GM23338 (cell line): ENCODE data around the gene BATF3.

Source experiments
- CTCF ChIP-seq, 2 experiments: fragments of 200-600 bp in 1 of 2; sonication (generic) in 1 of 2; conservative IDR thresholded peaks; 2 replicates each; pipeline versions ENCODE4 v1.5.1 to v1.6.1; 2016 to 2017; ENCODE audit warnings: antibody characterized with exemption in 2 of 2, low read depth in 2 of 2, mild to moderate bottlenecking in 2 of 2, moderate library complexity in 1 of 2
- REST ChIP-seq: IDR thresholded peaks from one replicate; pipeline ENCODE4 v1.6.1; 2018; ENCODE audit warnings: antibody characterized with exemption; ENCODE audit not compliant: unreplicated experiment
- TF ChIP-seq, protein P1 (sequence below): IDR thresholded peaks from 2 replicates; pipeline ENCODE4 v1.6.1; 2016; ENCODE audit warnings: antibody characterized with exemption

DNA sequence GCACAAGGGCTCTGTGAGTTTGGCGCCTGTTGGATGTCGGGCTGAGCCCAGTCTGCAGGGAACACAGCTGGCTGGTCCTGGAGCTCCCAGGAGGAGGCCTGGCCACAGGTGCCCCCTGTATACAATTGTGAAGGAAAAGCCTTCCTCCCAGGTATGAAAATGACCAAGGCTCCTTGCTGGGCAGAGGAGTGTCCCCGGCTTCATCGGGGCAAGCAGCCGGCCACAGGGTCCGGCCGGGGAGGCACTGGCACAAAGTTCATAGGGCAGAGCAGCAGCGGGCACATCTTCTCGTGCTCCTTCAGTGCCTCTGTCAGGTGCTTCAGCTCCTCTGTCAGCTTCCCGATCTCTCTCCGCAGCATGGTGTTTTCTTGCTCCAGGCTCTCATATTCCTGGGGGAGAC, 13.0 kb downstream of the BATF3 start:
- TF ChIP-seq CTCF (conservative IDR thresholded peaks at IDR 0.05; ENCODE audit: low read depth in 2 of 2) = no peak
- TF ChIP-seq REST = no peak
- TF ChIP-seq, protein P1, sequence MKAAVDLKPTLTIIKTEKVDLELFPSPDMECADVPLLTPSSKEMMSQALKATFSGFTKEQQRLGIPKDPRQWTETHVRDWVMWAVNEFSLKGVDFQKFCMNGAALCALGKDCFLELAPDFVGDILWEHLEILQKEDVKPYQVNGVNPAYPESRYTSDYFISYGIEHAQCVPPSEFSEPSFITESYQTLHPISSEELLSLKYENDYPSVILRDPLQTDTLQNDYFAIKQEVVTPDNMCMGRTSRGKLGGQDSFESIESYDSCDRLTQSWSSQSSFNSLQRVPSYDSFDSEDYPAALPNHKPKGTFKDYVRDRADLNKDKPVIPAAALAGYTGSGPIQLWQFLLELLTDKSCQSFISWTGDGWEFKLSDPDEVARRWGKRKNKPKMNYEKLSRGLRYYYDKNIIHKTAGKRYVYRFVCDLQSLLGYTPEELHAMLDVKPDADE = no peak
